K562 (cell line): Measurements from ENCODE around the gene TAF8. TPM values are rescaled to one million over a fixed set of nuclear protein-coding genes. Genes with fewer than 3 reads are reported as not detected.

Experiments used
- ARID2 ChIP-seq: fragments of 450-650 bp; IDR thresholded peaks from 2 replicates; pipeline ENCODE4 v1.6.1; 2017; ENCODE audit warnings: antibody characterized with exemption, mild to moderate bottlenecking
- CREB5 ChIP-seq: fragments of 250-450 bp; sonication (Bioruptor Pico); IDR thresholded peaks from 2 replicates; pipeline ENCODE4 v1.5.0; 2020; ENCODE audit warnings: mild to moderate bottlenecking
- KLF13 ChIP-seq: fragments of 450-650 bp; IDR thresholded peaks from 2 replicates; pipeline ENCODE4 v1.6.1; 2016; ENCODE audit warnings: missing genetic modification characterization, low read depth, mild to moderate bottlenecking, missing compliant biosample characterization, moderate library complexity, borderline replicate concordance
- NFE2 ChIP-seq: IDR thresholded peaks from 2 replicates; pipeline ENCODE4 v1.6.1; 2014; ENCODE audit warnings: antibody characterized with exemption, low read depth
- NFE2L1 ChIP-seq: fragments of 450-650 bp; IDR thresholded peaks from 2 replicates; pipeline ENCODE4 v1.6.1; 2016; ENCODE audit warnings: missing genetic modification characterization, low read depth, mild to moderate bottlenecking, missing compliant biosample characterization, moderate library complexity, borderline replicate concordance
- PHB ChIP-seq: fragments of 250-450 bp; sonication (Bioruptor Pico); IDR thresholded peaks from 2 replicates; pipeline ENCODE4 v1.5.0; 2021
- PHF21A ChIP-seq: fragments of 450-650 bp; IDR thresholded peaks from 2 replicates; pipeline ENCODE4 v1.6.1; 2017; ENCODE audit warnings: low read depth, borderline replicate concordance
- PYGO2 ChIP-seq: fragments of 450-650 bp; IDR thresholded peaks from 2 replicates; pipeline ENCODE4 v1.6.1; 2016; ENCODE audit warnings: mild to moderate bottlenecking, missing genetic modification characterization, moderate library complexity, missing compliant biosample characterization
- RAD51 ChIP-seq: fragments of 450-650 bp; IDR thresholded peaks from 2 replicates; pipeline ENCODE4 v1.7.1; 2016; ENCODE audit warnings: low read depth, mild to moderate bottlenecking, borderline replicate concordance
- RBM14 ChIP-seq: fragments of 200-400 bp; formaldehyde crosslinking; IDR thresholded peaks from 2 replicates; pipeline ENCODE4 v1.6.1; 2018; ENCODE audit warnings: low read depth, mild to moderate bottlenecking, low read length, moderate library complexity, borderline replicate concordance; ENCODE audit not compliant: insufficient read depth
- RBM39 ChIP-seq: fragments of 200-400 bp; formaldehyde crosslinking; optimal IDR thresholded peaks from 2 replicates; pipeline ENCODE3; 2018; ENCODE audit warnings: low read depth, low read length
- SRF ChIP-seq, 2 experiments: fragments of 250-450, 450-650 bp in 1 of 2; sonication (Bioruptor Pico) in 1 of 2; sonication (generic) in 1 of 2; formaldehyde crosslinking; IDR thresholded peaks; 2 replicates each; pipeline versions ENCODE4 v1.5.0 to v1.5.1; 2020 to 2022; ENCODE audit warnings: mild to moderate bottlenecking in 1 of 2, missing genetic modification reagents in 1 of 2
- TEAD4 ChIP-seq, 2 experiments: sonication (generic) in 1 of 2; formaldehyde crosslinking in 1 of 2; IDR thresholded peaks; 2 replicates each; pipeline versions ENCODE4 v1.6.1 to v1.8.0; 2012 to 2022; ENCODE audit warnings: borderline replicate concordance in 1 of 2, inconsistent platforms in 1 of 2, low read length in 1 of 2, mild to moderate bottlenecking in 1 of 2, missing genetic modification reagents in 1 of 2
- ZC3H4 ChIP-seq: sonication (generic); formaldehyde crosslinking; IDR thresholded peaks from 2 replicates; pipeline ENCODE4 v1.9.0; 2021; ENCODE audit warnings: missing genetic modification reagents, borderline replicate concordance
- ZKSCAN1 ChIP-seq: fragments of 150-350 bp; IDR thresholded peaks from 2 replicates; pipeline ENCODE4 v1.6.1; 2016; ENCODE audit warnings: low read depth, low read length
- ZNF12 ChIP-seq: sonication (generic); formaldehyde crosslinking; IDR thresholded peaks from 2 replicates; pipeline ENCODE4 v1.4.0; 2020; ENCODE audit warnings: mild to moderate bottlenecking, missing genetic modification reagents
- ZNF197 ChIP-seq: fragments of 200-800 bp; sonication (Bioruptor generic); IDR thresholded peaks from 2 replicates; pipeline ENCODE4 v1.6.1; 2016; ENCODE audit warnings: low read depth, missing genetic modification characterization, missing compliant biosample characterization
- ZNF23 ChIP-seq: fragments of 250-450 bp; sonication (Bioruptor Pico); IDR thresholded peaks from 2 replicates; pipeline ENCODE4 v1.4.0; 2020; ENCODE audit warnings: mild to moderate bottlenecking
- ZNF76 ChIP-seq: fragments of 250-450 bp; sonication (Bioruptor Pico); IDR thresholded peaks from 2 replicates; pipeline ENCODE4 v1.4.0; 2020; ENCODE audit warnings: mild to moderate bottlenecking, moderate library complexity, borderline replicate concordance
- ZNF785 ChIP-seq: fragments of 250-450 bp; sonication (Bioruptor Pico); IDR thresholded peaks from 2 replicates; pipeline ENCODE4 v1.4.0; 2020; ENCODE audit warnings: mild to moderate bottlenecking
- polyA plus RNA-seq, 8 experiments: library from polyadenylated mRNA; depleted of rRNA in 4 of 8; stranded (reverse) in 5 of 8; unstranded in 3 of 8; fragments of >200 nt; fragmentation: Nextera tagmentation in 2 of 8; fragmentation: Illumina TruSeq in 1 of 8; extraction: Ambion mirVana in 2 of 8; extraction: Trizol in 1 of 8; gene quantifications; 2 replicates each; pipeline versions ENCODE4 v1.2.1 to v1.2.3, GENCODE V29; 2011 to 2014; ENCODE audit warnings: inconsistent platforms in 1 of 8, missing spikeins in 1 of 8
- total RNA-seq, 7 experiments: library from RNA; depleted of rRNA in 6 of 7; stranded (reverse); fragments of >200 nt in 6 of 7; fragmentation: Illumina TruSeq in 2 of 7; extraction: Trizol in 2 of 7; gene quantifications; 2 replicates each; pipeline versions ENCODE4 v1.2.1 to v1.2.3, GENCODE V29; 2011 to 2021; ENCODE audit warnings: low replicate concordance in 1 of 7
- TF ChIP-seq, protein P1 (sequence below): fragments of 450-650 bp; formaldehyde crosslinking; IDR thresholded peaks from 2 replicates; pipeline ENCODE4 v1.4.0; 2020; ENCODE audit warnings: mild to moderate bottlenecking, moderate library complexity
- TF ChIP-seq, protein P2 (sequence below), 2 experiments: fragments of 450-650 bp in 1 of 2; sonication (generic) in 1 of 2; formaldehyde crosslinking in 1 of 2; IDR thresholded peaks in 1 of 2; conservative IDR thresholded peaks in 1 of 2; 2 replicates each; pipeline versions ENCODE4 v1.6.1 to v1.8.1; 2016 to 2023; ENCODE audit warnings: mild to moderate bottlenecking in 2 of 2, moderate library complexity in 2 of 2, inconsistent platforms in 1 of 2, missing genetic modification reagents in 1 of 2

TAF8 gene
- total and polyA plus RNA-seq, 9 of the 15 experiments (the other 6 are each of a cell fraction or from before 2014, with no cell fraction given): 29.4 to 84.0 (median 52.6) TPM

DNA sequence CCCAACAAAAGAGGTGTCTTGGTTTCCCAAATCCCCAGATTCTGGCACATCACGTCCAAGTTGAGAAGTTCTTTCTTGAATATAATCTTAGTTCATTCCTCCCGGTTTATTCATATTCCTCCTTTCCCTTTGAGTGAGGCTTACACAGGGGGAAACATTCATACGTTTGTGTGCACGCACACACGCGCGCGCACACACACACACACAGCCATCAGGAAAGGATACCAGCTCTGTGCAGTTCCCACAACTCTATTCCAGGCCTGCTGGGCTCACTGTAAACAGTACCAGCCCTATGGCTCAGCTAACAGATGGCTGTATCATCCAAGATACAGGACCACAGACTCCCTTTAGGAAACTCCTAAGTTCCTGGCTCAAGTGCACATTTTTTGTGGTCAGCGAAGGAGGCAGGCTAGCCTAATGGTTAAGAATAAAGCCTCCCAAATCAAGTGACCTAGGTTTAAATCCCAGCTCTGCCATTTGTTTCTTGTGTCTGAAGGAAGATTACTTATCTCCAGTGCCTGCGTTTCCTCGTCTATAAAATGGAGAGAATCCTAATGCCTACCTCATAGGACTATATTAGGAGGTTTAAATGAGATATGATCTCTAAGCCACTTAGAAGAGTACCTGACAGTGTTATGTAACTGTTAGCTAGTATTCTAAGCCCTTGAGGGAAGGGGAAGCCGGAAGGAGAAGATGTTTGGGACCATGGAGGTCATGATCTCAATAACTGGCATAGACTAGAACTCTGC is 3.7 kb upstream of the TAF8 start (continued):
- TF ChIP-seq KLF13 (tag) (no peak), RBM39 (no peak), ZNF12 (CRISPR knock-in tag) (no peak), NFE2 (no peak; the same call in 1 of the 2 replicates), PHF21A (no peak), RBM14 (no peak), ARID2 (no peak), ZNF23 (CRISPR knock-in tag) (no peak), CREB5 (CRISPR knock-in tag) (no peak), ZC3H4 (CRISPR knock-in tag) (no peak), PHB (CRISPR knock-in tag) (no peak), SRF (CRISPR knock-in tag; IDR thresholded peaks at IDR 0.05) (peak; percentile 41 to 90; a peak in 3 of 4 replicates), ZKSCAN1 (no peak), ZNF76 (CRISPR knock-in tag) (no peak), TEAD4 (IDR thresholded peaks at IDR 0.05; ENCODE audit: low read length) (no peak), TEAD4 (CRISPR knock-in tag; IDR thresholded peaks at IDR 0.05; ENCODE audit: borderline replicate concordance) (no peak), PYGO2 (tag) (no peak), NFE2L1 (tag) (no peak), RAD51 (no peak), ZNF197 (no peak), ZNF785 (CRISPR knock-in tag) (no peak)
- TF ChIP-seq, protein P1, sequence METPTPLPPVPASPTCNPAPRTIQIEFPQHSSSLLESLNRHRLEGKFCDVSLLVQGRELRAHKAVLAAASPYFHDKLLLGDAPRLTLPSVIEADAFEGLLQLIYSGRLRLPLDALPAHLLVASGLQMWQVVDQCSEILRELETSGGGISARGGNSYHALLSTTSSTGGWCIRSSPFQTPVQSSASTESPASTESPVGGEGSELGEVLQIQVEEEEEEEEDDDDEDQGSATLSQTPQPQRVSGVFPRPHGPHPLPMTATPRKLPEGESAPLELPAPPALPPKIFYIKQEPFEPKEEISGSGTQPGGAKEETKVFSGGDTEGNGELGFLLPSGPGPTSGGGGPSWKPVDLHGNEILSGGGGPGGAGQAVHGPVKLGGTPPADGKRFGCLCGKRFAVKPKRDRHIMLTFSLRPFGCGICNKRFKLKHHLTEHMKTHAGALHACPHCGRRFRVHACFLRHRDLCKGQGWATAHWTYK (CRISPR knock-in tag): 0 out of 2 replicates have a peak, but pooled peaks have one; percentile 25
- TF ChIP-seq, protein P2, sequence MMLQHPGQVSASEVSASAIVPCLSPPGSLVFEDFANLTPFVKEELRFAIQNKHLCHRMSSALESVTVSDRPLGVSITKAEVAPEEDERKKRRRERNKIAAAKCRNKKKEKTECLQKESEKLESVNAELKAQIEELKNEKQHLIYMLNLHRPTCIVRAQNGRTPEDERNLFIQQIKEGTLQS (IDR thresholded peaks at IDR 0.05): no peak
- TF ChIP-seq, protein P2 (CRISPR knock-in tag; conservative IDR thresholded peaks at IDR 0.05): no peak
